ENCODE measurements around the gene GPA33.
A peak's percentile ranks its signal among the peaks of the same experiment; 100 is the strongest.

The GPA33 gene

GRCh38 chr1:167117225-167117624 is 27.0 kb upstream of the GPA33 start:
- DNase-seq (ENCODE audit: low spot score), result no peak

- DNase-seq (ENCODE audit: low spot score), result no peak
Observed at GRCh38 chr1:167116174-167116573, 26.0 kb upstream of the GPA33 start.

- DNase-seq (ENCODE audit: low spot score), result no peak
Observed at GRCh38 chr1:167115655-167116054, 25.5 kb upstream of the GPA33 start.

GRCh38 chr1:167114725-167115124 is 24.5 kb upstream of the GPA33 start:
- no peak for DNase-seq (ENCODE audit: low spot score)

- DNase-seq (ENCODE audit: low spot score), result no peak
Observed at GRCh38 chr1:167111868-167112709, 21.9 kb upstream of the GPA33 start.

GRCh38 chr1:167110586-167110985 is 20.4 kb upstream of the GPA33 start:
- peak; percentile 32 for DNase-seq (ENCODE audit: low spot score)

GRCh38 chr1:167109125-167109524 is 18.9 kb upstream of the GPA33 start:
- no peak for DNase-seq (ENCODE audit: low spot score)

GRCh38 chr1:167107456-167107855 is 17.3 kb upstream of the GPA33 start:
- no peak for DNase-seq (ENCODE audit: low spot score)

- DNase-seq (ENCODE audit: low spot score), result no peak
Observed at GRCh38 chr1:167106119-167106461, 15.9 kb upstream of the GPA33 start.

- no peak for DNase-seq (ENCODE audit: low spot score)
Observed at GRCh38 chr1:167105271-167106118, 15.3 kb upstream of the GPA33 start.

GRCh38 chr1:167104256-167104633 is 14.1 kb upstream of the GPA33 start:
- no peak for DNase-seq (ENCODE audit: low spot score)

- no peak for DNase-seq (ENCODE audit: low spot score)
Observed at GRCh38 chr1:167102906-167103573, 12.9 kb upstream of the GPA33 start.

GRCh38 chr1:167101754-167102153 is 11.6 kb upstream of the GPA33 start:
- no peak for DNase-seq (ENCODE audit: low spot score)

GRCh38 chr1:167100730-167101129 is 10.6 kb upstream of the GPA33 start:
- DNase-seq (ENCODE audit: low spot score), result no peak

GRCh38 chr1:167099851-167100250 is 9.7 kb upstream of the GPA33 start:
- no peak for DNase-seq (ENCODE audit: low spot score)

GRCh38 chr1:167095368-167095767 is 5.2 kb upstream of the GPA33 start:
- no peak for DNase-seq (ENCODE audit: low spot score)

- DNase-seq (ENCODE audit: low spot score), result no peak
Observed at GRCh38 chr1:167094690-167095089, 4.5 kb upstream of the GPA33 start.

- no peak for DNase-seq (ENCODE audit: low spot score)
Observed at GRCh38 chr1:167093846-167094516, 3.8 kb upstream of the GPA33 start, which contains the start of gene STYXL2. Gene STYXL2 (plus strand): TSS chr1:167094075. CDS start chr1:167094850, 775 bp downstream.

- no peak for DNase-seq (ENCODE audit: low spot score)
Observed at GRCh38 chr1:167092653-167093052, 2.5 kb upstream of the GPA33 start.

GRCh38 chr1:167089939-167090313 is 251 bp downstream of the GPA33 start:
- DNase-seq (ENCODE audit: low spot score), result no peak

GRCh38 chr1:167088746-167089417 is 1.3 kb downstream of the GPA33 start:
- DNase-seq (ENCODE audit: low spot score), result no peak

- no peak for DNase-seq (ENCODE audit: low spot score)
Observed at GRCh38 chr1:167086768-167087167, 3.4 kb downstream of the GPA33 start.

All from CD4-positive, alpha-beta T cell treated with Interleukin-2 at 100 ng/mL for 4 hours (primary cell).